Glutamatergic neuron (in vitro differentiated cells): ENCODE measurements around the gene RBBP4. TPM values are rescaled to one million over a fixed set of nuclear protein-coding genes. Genes with fewer than 3 reads are reported as not detected.
A peak's percentile ranks its signal among the peaks of the same experiment; 100 is the strongest.

Source experiments
- DNase-seq: peaks from one replicate; pipeline ENCODE4 v3.0.0; 2022
- H3K27ac Mint-ChIP-seq: one replicate; pipeline ENCODE4 v1.8.0; 2020; ENCODE audit warnings: mild to moderate bottlenecking, mixed read lengths, inconsistent platforms; ENCODE audit not compliant: unreplicated experiment
- H3K27me3 Mint-ChIP-seq: one replicate; pipeline ENCODE4 v1.8.0; 2020; ENCODE audit warnings: mild to moderate bottlenecking, moderate library complexity, mixed read lengths, inconsistent platforms; ENCODE audit not compliant: unreplicated experiment
- H3K36me3 Mint-ChIP-seq: one replicate; pipeline ENCODE4 v1.8.0; 2020; ENCODE audit warnings: mild to moderate bottlenecking, mixed read lengths, inconsistent platforms; ENCODE audit not compliant: unreplicated experiment
- H3K4me1 Mint-ChIP-seq: one replicate; pipeline ENCODE4 v1.8.0; 2020; ENCODE audit warnings: mild to moderate bottlenecking, low read depth, mixed read lengths, inconsistent platforms; ENCODE audit not compliant: unreplicated experiment
- H3K4me3 Mint-ChIP-seq: one replicate; pipeline ENCODE4 v1.8.0; 2020; ENCODE audit warnings: mild to moderate bottlenecking, mixed read lengths, inconsistent platforms; ENCODE audit not compliant: unreplicated experiment
- H3K9me3 Mint-ChIP-seq: one replicate; pipeline ENCODE4 v1.8.0; 2020; ENCODE audit warnings: mild to moderate bottlenecking, moderate library complexity, mixed read lengths, inconsistent platforms; ENCODE audit not compliant: unreplicated experiment
- total RNA-seq: library from RNA; stranded (reverse); fragmentation: NEBNext Ultra II Directional; extraction: Animal tissue kit (Norgen Biotek cat#: 25700); gene quantifications from one replicate; pipeline ENCODE4 v1.2.1, GENCODE V29; 2021; ENCODE audit not compliant: unreplicated experiment
- TF ChIP-seq, protein P1 (sequence below): fragments of 200-600 bp; sonication (generic); IDR thresholded peaks from one replicate; pipeline ENCODE4 v1.5.0; 2021; ENCODE audit not compliant: partially characterized antibody, unreplicated experiment

RBBP4 gene
- total RNA-seq, 1 donor from 2014 or later = 332 TPM

DNA sequence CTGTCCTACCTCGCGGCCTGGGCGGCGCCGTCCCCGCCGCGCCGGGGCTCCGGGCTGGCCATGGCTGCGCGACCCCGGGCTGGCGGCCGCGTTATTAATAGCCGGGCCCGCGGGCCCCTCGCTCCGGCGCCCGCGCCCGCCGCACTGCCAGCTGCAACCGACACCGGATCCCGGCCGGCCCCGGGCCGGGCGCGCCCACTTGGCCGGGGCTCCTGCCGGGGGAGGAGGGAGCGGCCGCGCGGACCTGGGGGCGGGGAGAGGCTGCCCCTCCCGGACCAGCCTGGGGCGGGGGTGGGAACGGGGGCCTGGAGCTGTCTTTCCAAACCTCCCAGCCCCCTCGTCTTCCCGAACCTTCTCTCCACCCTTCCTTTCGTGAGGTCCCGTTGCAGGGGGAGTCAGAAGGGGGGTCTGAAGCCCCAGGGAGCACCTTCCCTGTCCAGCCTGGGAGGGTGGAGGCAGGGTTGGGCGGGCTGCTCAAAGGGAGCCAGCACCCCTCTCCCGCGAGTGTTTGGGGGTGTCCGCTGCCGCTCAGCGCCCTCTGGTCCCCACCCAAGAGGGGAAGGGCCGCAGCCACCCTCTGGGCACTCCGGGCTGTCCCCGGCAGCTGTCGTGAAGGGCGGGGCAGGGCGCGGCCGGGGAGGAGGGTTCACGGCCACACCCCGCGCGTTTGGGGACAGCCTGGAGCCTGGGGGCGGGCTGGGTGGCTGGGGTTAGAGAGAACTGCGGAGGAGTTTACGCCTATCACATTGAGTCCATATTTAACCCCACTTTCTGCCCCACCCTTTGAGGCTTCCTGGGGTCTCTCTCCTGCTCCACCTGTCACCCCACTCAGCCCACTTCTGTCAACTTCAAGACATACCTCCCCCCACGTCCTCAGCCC, 51.8 kb downstream of the RBBP4 start, which contains the start of gene SYNC:
Gene SYNC, minus strand, starts transcription at position 172 of the 880 bp plus-strand sequence. Its CDS starts 110 bp downstream, at position 62.
- Mint-ChIP-seq H3K36me3 (no peaks in the 10 kb centered on the region), H3K4me3 (peak within 1 kb of the TSS; percentile 89), H3K4me1 (peaks cover 12% of the 10 kb centered on the region), H3K9me3 (peaks cover 3% of the 10 kb centered on the region), H3K27me3 (peaks cover 6% of the 10 kb centered on the region), H3K27ac (peak within 1 kb of the TSS; percentile 22)
- TF ChIP-seq, protein P1, sequence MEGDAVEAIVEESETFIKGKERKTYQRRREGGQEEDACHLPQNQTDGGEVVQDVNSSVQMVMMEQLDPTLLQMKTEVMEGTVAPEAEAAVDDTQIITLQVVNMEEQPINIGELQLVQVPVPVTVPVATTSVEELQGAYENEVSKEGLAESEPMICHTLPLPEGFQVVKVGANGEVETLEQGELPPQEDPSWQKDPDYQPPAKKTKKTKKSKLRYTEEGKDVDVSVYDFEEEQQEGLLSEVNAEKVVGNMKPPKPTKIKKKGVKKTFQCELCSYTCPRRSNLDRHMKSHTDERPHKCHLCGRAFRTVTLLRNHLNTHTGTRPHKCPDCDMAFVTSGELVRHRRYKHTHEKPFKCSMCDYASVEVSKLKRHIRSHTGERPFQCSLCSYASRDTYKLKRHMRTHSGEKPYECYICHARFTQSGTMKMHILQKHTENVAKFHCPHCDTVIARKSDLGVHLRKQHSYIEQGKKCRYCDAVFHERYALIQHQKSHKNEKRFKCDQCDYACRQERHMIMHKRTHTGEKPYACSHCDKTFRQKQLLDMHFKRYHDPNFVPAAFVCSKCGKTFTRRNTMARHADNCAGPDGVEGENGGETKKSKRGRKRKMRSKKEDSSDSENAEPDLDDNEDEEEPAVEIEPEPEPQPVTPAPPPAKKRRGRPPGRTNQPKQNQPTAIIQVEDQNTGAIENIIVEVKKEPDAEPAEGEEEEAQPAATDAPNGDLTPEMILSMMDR = no peak
- peak; percentile 44 for DNase-seq

DNA sequence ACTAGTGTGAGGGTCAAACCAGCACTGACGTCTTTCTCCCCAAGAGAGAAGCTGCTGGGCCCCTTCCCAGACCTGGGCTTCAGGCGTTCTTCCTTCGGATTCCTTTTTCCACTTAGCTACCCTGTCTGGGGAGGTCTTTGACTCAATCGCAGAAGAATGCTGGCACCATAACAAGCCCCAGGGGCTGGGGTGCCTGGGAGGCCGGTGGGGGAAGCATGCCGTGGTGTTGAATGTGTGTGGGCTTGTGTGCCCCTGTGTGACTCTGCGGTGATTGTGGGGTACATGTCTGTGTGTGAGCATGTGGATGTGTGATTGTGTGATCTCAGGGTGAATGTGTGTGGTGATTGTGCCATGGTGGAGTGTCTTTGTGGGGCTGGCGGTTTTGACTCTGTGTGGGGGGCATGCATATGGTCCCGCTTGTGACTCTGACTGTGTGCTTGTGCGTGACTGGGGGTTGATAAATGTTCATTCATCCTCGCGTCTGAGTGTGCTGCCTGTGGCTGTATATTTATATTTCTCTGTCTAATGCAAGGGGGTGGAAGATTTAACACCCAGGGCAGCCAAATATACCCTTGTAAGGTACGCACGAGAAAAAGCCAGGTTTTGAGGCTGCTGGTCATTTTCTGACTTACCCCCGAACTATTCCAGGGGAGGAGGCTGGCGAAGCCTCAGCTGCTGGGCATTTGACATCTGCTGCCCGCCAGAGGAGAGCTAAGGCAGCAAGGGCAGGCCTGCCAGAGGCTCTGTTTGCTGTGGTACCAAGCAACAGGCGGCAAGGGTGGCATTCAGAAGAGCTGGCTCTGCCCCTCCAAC, 52.7 kb downstream of the RBBP4 start:
- Mint-ChIP-seq H3K4me3 (peak overlapping the region; percentile 53), H3K36me3 (no peaks in the 10 kb centered on the region), H3K27me3 (peaks cover 6% of the 10 kb centered on the region), H3K9me3 (peaks cover 3% of the 10 kb centered on the region), H3K4me1 (peaks cover 12% of the 10 kb centered on the region), H3K27ac (peak overlapping the region; percentile 2)
- TF ChIP-seq, protein P1 = no peak
- no peak for DNase-seq

DNA sequence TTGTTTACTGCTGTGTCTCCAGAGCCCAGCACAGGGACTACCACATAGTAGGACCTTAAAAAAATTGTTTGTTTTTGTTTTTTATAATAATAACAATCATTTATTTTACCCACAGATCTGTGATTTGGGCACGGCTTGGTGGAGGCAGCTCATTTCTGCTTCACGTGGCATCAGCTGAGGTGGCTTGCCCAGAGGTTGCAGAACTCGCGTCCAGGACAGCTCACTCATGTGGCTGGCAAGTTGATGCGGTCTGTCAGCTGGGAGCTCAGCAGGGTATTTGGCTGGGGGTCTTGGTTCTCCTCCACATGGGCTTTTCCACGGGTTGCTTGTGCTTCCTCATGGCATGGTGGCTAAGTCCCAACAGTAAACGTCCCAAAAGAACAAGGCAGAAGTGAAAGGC, 54.5 kb downstream of the RBBP4 start:
- H3K4me1 Mint-ChIP-seq = peaks cover 12% of the 10 kb centered on the region
- H3K4me3 Mint-ChIP-seq = no peak overlapping the region
- H3K36me3 Mint-ChIP-seq = no peaks in the 10 kb centered on the region
- no peak for DNase-seq
- H3K27me3 Mint-ChIP-seq = peaks cover 6% of the 10 kb centered on the region
- TF ChIP-seq, protein P1 = no peak
- H3K27ac Mint-ChIP-seq = no peak overlapping the region
- H3K9me3 Mint-ChIP-seq = peaks cover 1% of the 10 kb centered on the region

DNA sequence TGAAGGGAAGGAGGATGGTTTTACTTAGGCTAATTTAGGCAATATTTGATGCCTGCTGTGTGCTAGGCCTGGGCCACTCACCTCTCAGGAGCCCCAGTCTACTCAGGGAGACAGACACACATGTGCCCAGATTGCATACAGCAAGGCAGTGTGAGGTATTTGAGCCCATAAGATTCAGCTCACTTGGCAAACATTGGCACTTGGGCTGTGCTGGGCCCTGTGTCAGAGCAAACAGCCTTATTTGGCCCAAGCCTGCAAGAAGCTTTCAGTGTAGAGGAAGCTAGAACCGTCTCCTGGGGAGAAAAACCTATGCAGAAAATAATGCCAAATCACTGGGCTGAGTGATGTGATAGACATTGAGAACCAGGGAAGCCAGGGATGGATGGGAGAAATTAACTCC, 55.5 kb downstream of the RBBP4 start:
- no peak for DNase-seq
- no peaks in the 10 kb centered on the region for H3K36me3 Mint-ChIP-seq
- peaks cover 6% of the 10 kb centered on the region for H3K27me3 Mint-ChIP-seq
- peaks cover 12% of the 10 kb centered on the region for H3K4me1 Mint-ChIP-seq
- peaks cover 1% of the 10 kb centered on the region for H3K9me3 Mint-ChIP-seq
- TF ChIP-seq, protein P1 = no peak
- H3K4me3 Mint-ChIP-seq = no peak overlapping the region
- no peak overlapping the region for H3K27ac Mint-ChIP-seq
